PFSK-1 (cell line): Measurements from ENCODE around the gene ARRDC1.

ENCODE experiments used
- POLR2AphosphoS5 ChIP-seq: IDR thresholded peaks from 2 replicates; pipeline ENCODE4 v1.6.1; 2012; ENCODE audit warnings: low read depth, mild to moderate bottlenecking, control low read depth, low read length, moderate library complexity
- REST ChIP-seq, 2 experiments: IDR thresholded peaks; 2 replicates each; pipeline versions ENCODE4 v1.6.1 to v1.8.0; 2011 to 2012; ENCODE audit warnings: low read depth in 2 of 2, low read length in 2 of 2, control low read depth in 1 of 2, inconsistent platforms in 1 of 2, mild to moderate bottlenecking in 1 of 2, moderate library complexity in 1 of 2; ENCODE audit not compliant: insufficient read depth in 1 of 2
- SIN3A ChIP-seq: IDR thresholded peaks from 2 replicates; pipeline ENCODE4 v1.6.1; 2012; ENCODE audit warnings: mild to moderate bottlenecking, low read length, moderate library complexity, borderline replicate concordance; ENCODE audit not compliant: insufficient read depth
- TAF1 ChIP-seq: IDR thresholded peaks from 2 replicates; pipeline ENCODE4 v1.6.1; 2012; ENCODE audit warnings: low read length, control low read depth, borderline replicate concordance; ENCODE audit not compliant: insufficient read depth

- no peak for TF ChIP-seq POLR2AphosphoS5
- TF ChIP-seq TAF1, result no peak
- TF ChIP-seq REST (IDR thresholded peaks at IDR 0.05; ENCODE audit: insufficient read depth in 1 of 2, low read depth in 2 of 2, low read length in 2 of 2), result no peak
- TF ChIP-seq SIN3A, result no peak
Observed at GRCh38 chr9:137649553-137649952, 44.1 kb downstream of the ARRDC1 start.
